ENCODE data around the gene APEH. TPM values are rescaled to one million over a fixed set of nuclear protein-coding genes. Genes with fewer than 3 reads are reported as not detected.

APEH gene
- total and polyA plus RNA-seq, 2 of the 13 experiments (the other 11 are each of a cell fraction or from before 2014, with no cell fraction given), result 116 to 130 TPM

DNA sequence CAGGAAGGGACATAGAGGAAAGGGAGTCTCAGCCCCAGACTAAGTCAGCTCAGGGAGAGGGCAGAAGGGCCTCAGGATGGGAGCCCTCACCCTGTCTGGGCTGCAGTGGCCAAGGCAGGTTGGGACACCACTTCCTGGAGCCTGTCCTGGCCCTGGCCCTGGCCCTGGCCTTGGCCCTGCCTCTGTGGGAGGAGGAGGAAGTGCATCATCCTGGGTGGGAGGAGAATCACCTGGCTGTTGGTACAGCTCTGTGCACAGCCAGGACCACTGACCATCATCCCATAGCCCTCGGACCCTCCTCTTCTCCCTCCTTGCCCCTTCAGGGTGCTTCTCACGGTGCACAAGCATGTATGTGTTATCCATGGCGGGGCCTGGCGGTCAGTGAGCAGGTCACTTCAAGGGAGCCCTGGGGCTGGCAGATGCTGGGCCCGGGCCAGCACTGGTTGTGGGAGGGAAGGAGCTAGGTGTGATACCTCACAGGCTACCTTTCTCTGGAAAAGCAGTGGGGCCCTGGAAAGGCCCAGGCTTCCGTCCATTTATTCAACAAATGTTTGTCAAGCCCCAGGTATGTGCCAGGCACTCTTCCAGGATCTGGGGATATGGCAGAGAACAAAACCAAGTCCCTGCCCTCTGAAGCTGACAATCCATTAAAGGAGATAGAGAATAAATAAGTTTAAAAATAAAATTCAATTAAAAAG, 8.2 kb upstream of the APEH start (continued):
- no peak for TF ChIP-seq ZNF256 (CRISPR knock-in tag; conservative IDR thresholded peaks at IDR 0.05)
- TF ChIP-seq ZMAT3 (CRISPR knock-in tag; conservative IDR thresholded peaks at IDR 0.05), result no peak
- no peak for TF ChIP-seq ELF4 (CRISPR knock-in tag; IDR thresholded peaks at IDR 0.05; ENCODE audit: borderline replicate concordance)
- no peak for TF ChIP-seq ZC3H13 (CRISPR knock-in tag; IDR thresholded peaks at IDR 0.05)
- TF ChIP-seq, protein P1, sequence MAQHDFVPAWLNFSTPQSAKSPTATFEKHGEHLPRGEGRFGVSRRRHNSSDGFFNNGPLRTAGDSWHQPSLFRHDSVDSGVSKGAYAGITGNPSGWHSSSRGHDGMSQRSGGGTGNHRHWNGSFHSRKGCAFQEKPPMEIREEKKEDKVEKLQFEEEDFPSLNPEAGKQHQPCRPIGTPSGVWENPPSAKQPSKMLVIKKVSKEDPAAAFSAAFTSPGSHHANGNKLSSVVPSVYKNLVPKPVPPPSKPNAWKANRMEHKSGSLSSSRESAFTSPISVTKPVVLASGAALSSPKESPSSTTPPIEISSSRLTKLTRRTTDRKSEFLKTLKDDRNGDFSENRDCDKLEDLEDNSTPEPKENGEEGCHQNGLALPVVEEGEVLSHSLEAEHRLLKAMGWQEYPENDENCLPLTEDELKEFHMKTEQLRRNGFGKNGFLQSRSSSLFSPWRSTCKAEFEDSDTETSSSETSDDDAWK (CRISPR knock-in tag; IDR thresholded peaks at IDR 0.05), result no peak
- TF ChIP-seq RARA (CRISPR knock-in tag; IDR thresholded peaks at IDR 0.05), result peak; percentile 96
- TF ChIP-seq ZNF432 (CRISPR knock-in tag; IDR thresholded peaks at IDR 0.05; ENCODE audit: borderline replicate concordance), result no peak
- TF ChIP-seq RFX5 (IDR thresholded peaks at IDR 0.05; ENCODE audit: low read depth, low read length), result no peak
- TF ChIP-seq REL (CRISPR knock-in tag; conservative IDR thresholded peaks at IDR 0.05), result no peak
- TF ChIP-seq, protein P2, sequence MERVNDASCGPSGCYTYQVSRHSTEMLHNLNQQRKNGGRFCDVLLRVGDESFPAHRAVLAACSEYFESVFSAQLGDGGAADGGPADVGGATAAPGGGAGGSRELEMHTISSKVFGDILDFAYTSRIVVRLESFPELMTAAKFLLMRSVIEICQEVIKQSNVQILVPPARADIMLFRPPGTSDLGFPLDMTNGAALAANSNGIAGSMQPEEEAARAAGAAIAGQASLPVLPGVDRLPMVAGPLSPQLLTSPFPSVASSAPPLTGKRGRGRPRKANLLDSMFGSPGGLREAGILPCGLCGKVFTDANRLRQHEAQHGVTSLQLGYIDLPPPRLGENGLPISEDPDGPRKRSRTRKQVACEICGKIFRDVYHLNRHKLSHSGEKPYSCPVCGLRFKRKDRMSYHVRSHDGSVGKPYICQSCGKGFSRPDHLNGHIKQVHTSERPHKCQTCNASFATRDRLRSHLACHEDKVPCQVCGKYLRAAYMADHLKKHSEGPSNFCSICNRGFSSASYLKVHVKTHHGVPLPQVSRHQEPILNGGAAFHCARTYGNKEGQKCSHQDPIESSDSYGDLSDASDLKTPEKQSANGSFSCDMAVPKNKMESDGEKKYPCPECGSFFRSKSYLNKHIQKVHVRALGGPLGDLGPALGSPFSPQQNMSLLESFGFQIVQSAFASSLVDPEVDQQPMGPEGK (CRISPR knock-in tag; IDR thresholded peaks at IDR 0.05), result peak; percentile 18; the same call in 1 of the 2 replicates
- no peak for TF ChIP-seq ZBTB3 (CRISPR knock-in tag; IDR thresholded peaks at IDR 0.05; ENCODE audit: borderline replicate concordance, low read depth)
- TF ChIP-seq MEIS1 (CRISPR knock-in tag; IDR thresholded peaks at IDR 0.05; ENCODE audit: borderline replicate concordance), result no peak
- no peak for TF ChIP-seq ZNF605 (CRISPR knock-in tag; IDR thresholded peaks at IDR 0.05)
- TF ChIP-seq TBP (CRISPR knock-in tag; IDR thresholded peaks at IDR 0.05), result no peak
- TF ChIP-seq KLF15 (CRISPR knock-in tag; IDR thresholded peaks at IDR 0.05; ENCODE audit: borderline replicate concordance), result no peak
- TF ChIP-seq PHF8 (CRISPR knock-in tag; IDR thresholded peaks at IDR 0.05), result no peak
- no peak for TF ChIP-seq CBX1 (IDR thresholded peaks at IDR 0.05; ENCODE audit: low read depth)
- TF ChIP-seq NCOA1 (CRISPR knock-in tag; IDR thresholded peaks at IDR 0.05), result no peak
- TF ChIP-seq ZNF616 (CRISPR knock-in tag; IDR thresholded peaks at IDR 0.05; ENCODE audit: low read depth), result no peak
- TF ChIP-seq, protein P3, sequence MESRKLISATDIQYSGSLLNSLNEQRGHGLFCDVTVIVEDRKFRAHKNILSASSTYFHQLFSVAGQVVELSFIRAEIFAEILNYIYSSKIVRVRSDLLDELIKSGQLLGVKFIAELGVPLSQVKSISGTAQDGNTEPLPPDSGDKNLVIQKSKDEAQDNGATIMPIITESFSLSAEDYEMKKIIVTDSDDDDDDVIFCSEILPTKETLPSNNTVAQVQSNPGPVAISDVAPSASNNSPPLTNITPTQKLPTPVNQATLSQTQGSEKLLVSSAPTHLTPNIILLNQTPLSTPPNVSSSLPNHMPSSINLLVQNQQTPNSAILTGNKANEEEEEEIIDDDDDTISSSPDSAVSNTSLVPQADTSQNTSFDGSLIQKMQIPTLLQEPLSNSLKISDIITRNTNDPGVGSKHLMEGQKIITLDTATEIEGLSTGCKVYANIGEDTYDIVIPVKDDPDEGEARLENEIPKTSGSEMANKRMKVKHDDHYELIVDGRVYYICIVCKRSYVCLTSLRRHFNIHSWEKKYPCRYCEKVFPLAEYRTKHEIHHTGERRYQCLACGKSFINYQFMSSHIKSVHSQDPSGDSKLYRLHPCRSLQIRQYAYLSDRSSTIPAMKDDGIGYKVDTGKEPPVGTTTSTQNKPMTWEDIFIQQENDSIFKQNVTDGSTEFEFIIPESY (CRISPR knock-in tag; IDR thresholded peaks at IDR 0.05), result peak; percentile 86
- no peak for TF ChIP-seq TSC22D2 (CRISPR knock-in tag; IDR thresholded peaks at IDR 0.05; ENCODE audit: borderline replicate concordance)
- no peak for TF ChIP-seq SATB2 (CRISPR knock-in tag; IDR thresholded peaks at IDR 0.05)
- TF ChIP-seq ZZZ3 (CRISPR knock-in tag; IDR thresholded peaks at IDR 0.05; ENCODE audit: borderline replicate concordance), result no peak
- no peak for TF ChIP-seq ZKSCAN8 (CRISPR knock-in tag; IDR thresholded peaks at IDR 0.05; ENCODE audit: borderline replicate concordance)
- TF ChIP-seq ZNF703 (CRISPR knock-in tag; IDR thresholded peaks at IDR 0.05; ENCODE audit: borderline replicate concordance), result no peak
- TF ChIP-seq, protein P4, sequence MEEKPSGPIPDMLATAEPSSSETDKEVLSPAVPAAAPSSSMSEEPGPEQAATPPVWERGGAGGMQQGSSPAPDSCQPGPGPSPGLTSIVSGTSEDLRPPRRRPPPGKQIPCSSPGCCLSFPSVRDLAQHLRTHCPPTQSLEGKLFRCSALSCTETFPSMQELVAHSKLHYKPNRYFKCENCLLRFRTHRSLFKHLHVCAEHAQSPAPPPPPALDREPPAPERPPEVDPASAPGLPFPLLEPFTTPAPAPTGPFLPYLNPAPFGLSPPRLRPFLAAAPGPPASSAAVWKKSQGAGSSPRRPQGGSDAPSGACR (CRISPR knock-in tag; IDR thresholded peaks at IDR 0.05), result 0 out of 2 replicates have a peak, but pooled peaks have one; percentile 25
